ENCODE measurements around the gene MAP3K13. TPM values are rescaled to one million over a fixed set of nuclear protein-coding genes. Genes with fewer than 3 reads are reported as not detected.

MAP3K13 gene
- polyA plus RNA-seq, 4 donors = 38.9 to 54.2 (median 49.2) TPM

DNA sequence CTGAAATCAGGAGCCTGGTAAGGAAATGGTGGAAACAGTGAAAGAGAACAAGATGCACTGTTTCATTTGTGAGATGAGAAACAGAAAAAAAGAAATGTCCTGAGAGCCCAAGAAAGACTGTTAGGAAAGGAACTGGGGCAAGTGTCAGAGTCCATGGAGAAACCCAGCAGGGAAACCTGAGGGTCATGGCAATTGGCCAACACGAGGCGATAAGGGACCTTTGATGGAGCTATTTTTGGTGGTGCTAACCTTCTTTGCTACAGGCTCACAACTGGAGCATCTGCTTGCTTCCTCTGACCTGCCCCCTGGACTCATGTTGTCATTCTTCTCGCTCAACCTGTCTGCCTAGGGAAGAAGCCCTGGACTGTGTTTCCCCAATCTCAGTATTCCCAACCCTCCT, 140.1 kb downstream of the MAP3K13 start:
- DNase-seq (ENCODE audit: low read depth in 4 of 4, low spot score in 3 of 4) = no peak

DNA sequence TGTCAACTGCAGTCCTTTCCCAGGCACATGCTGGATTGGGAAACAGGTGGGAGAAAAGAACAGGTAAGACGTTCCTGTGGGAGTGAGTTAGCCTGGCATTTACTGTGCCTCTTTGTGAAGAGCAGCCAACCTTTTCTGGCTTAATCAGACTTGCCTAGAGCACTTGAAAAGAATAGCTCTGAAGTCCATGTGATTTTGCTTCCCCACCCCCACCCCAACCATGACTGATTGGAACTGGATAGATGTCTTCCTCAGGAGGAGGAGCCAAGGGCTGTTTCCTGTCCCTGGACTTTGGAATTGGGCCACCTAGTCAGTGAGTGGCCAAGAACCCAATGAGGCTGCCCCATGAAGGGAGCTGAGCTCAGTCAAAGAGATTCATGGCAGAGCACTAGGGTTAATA, 140.6 kb downstream of the MAP3K13 start:
- no peak for DNase-seq (ENCODE audit: low read depth in 4 of 4, low spot score in 3 of 4)

DNA sequence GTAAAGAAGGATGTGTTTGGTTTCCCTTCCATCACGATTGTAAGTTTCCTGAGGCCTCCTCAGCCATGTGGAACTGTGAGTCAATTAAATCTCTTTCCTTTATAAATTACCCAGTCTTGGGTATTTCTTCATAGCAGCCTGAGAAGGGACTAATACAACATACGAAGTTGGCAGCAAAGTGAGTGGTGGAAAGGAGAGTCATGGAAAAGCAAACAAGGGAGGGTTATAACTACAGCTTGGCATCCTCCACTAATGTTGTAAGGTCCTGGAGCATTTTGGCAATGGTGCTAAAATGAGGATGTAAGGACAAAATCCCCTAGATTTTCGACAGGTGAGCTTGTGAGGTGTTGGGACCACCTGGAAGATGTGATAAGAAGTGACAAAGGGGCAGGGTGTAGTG, 141.7 kb downstream of the MAP3K13 start:
- no peak for DNase-seq (ENCODE audit: low read depth in 4 of 4, low spot score in 3 of 4)

DNA sequence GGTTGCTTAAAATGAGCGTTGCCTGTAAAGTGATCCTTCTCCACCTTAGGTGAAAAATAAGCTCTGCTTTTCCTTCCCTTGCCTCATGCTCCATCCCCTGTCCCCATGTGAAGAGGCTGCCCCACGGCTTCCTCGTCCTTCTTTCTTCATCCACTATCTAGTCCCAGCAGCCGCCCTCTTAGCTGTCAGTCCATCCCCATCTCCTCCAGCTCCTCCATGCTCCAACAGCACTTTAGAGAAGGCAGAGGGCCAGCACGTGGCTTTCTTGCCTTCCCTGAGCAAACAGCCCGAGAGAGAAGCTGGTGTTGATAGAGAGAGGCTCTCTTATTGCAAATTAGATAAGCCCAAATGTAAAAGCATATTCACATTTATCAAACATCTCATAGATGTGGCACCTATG, 144.9 kb downstream of the MAP3K13 start:
- DNase-seq (ENCODE audit: low read depth in 4 of 4, low spot score in 3 of 4) = no peak

DNA sequence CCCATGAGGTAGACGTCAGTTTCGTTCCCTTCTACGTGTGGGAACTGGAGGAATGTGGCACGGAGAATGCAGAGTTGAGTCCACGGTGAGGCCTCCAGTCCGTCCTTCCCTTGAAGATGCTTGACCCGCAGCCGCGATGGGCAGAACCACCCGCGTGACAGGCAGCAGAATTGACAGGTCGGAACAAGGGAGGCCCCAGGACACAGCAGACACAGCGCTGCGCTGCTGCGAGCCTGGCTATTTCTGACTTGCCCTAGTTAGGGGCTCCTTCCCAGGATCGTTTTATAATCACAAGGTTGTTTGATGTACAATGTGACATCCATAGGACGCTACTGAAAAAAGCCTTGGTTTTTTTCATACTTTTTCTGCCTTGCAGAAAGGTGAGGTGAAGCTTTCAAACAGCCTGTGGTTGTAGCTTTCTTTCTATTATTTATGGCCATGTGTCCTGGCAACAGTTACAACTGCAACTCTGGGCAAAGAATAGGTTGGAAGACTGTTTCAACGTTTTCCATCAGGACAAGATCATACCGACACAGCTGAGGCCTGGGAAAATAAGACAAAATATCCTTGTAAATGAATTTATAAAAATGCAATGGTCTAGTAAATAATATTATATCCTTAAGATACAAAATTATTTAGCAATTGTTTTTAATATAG, 145.5 kb downstream of the MAP3K13 start:
- DNase-seq (ENCODE audit: low read depth in 4 of 4, low spot score in 3 of 4) = no peak

DNA sequence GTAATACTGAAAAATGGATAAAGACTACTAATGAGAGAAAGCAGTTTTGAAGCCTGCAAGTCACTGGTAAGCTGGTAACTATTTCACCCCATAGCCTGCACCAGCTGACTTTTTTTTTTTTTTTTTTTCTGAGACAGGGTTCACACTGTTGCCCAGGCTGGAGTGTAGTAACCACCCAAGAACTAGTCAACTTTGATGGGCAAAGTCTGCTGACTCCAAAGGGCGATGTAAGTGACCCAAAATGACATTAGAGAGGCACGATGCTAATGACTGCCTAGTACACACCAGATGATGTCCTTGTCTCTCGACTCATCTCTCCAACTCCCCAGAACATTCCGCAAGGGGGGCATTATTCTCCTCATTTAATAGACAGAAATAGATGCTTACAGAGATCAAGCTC, 148.8 kb downstream of the MAP3K13 start:
- no peak for DNase-seq (ENCODE audit: low read depth in 4 of 4, low spot score in 3 of 4)

DNA sequence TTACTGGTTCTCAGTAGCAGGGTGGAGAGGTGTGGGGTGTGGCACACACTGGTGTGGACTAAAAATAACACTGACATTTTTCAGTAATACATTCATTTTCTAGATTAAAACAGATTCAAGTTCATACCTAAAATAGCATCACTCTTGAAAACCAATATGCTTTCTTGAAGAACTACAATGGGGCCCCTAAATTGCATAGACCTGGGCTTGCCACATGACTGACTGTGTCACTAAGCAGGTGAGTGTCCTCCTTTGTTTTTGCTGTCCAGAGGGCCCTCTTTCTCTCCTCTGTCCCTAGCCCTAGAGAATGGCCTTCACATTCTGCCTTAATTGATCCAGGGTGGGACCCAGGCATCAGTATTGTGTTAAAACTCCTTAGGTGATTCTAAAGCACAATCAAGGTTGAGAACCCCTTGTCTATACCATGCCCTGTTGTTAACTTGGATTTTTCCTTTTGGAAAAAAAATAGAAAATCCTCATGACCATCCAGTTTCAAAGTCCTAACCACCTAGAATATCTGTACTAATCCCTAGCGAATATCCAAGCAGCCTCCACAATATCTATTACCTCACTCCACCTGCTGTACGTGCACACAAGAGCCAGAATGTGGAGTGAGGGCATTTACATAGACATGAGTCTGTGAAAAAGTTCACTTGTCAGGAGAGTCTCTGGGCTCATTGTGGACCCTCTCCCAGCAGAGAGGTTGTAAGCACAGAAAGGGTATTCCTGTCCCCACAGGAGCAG, 154.6 kb downstream of the MAP3K13 start:
- DNase-seq (ENCODE audit: low read depth in 4 of 4, low spot score in 3 of 4) = no peak

DNA sequence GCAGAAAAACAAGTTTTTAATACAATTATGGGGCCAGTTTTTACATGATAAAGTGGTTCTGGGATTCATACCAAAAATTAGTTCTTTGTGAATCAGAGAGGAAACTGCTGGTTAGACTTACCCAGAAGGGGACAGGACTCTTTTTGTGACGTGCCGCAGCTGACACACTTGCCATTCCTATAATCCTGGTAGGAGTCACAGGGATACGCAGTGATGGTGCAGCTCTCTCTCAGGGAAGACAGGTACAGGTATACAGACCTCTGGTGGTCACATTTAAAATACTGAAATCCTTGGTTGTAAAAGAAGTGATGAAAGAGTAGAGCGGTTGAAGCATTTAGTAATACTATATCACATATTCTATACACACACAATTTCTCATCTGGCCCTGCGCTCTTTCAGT, 156.1 kb downstream of the MAP3K13 start:
- no peak for DNase-seq (ENCODE audit: low read depth in 4 of 4, low spot score in 3 of 4)

DNA sequence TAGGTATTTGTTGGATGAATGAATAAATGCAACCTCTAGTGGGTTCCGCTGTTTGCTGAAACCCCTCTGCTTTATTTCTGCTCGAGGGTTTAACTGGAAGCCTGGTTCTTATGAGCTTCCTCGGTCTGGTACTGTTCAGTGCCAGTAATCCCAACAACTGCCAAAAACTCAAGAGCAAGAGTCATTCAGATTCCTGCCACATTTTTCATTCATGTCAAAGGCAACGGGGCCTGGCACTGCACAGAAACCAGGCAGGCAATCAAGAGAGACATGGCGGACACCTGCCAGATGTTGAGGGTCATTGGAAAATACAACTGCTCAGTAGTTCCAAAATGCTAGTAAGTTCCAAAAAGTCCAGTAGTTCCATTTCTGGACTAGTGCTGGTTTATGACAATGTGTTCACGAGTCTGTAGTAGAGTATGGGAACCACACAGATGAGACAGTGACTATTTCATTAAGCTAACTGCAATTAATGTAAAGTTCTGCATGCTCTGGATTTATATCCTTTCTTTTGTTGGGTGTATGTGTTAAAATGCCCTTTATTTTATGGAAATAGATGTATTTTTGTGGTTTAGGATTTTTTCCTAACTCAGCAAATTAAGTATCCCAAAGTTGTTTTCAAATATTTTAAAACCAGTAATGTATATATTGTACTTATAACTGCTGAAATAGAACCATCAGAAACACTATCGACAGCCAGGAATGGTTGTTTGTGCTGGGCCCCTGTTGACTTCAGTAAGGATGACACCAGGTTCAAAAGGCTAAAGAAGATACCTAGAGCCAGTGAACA, 158.6 kb downstream of the MAP3K13 start:
- no peak for DNase-seq (ENCODE audit: low read depth in 4 of 4, low spot score in 3 of 4)

DNA sequence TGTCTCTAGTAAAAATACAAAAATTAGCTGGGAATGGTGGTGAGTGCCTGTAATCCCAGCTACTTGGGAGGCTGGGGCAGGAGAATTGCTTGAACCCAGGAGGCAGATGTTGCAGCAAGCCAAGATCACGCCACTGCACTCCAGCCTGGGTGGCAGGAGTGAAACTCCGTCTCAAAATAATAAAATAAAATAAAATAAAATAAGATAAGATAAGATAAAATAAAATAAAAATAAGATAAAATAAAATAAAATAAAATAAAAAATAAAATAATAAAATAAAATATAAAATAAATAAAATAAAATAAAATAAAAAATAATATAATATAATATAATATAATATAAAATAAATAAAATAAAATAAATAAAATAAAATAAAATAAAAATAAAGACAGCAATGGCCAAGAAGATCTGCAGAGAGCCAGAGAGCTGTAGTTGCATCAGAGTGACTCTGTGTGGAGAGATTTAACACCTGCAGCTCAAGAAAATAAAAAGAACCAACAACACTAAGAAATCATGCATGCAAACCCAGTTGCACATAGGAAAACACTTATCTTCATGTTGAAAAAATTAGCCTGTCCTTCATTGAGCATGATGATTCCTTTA, 163.5 kb downstream of the MAP3K13 start:
- DNase-seq (ENCODE audit: low read depth in 4 of 4, low spot score in 3 of 4) = no peak

DNA sequence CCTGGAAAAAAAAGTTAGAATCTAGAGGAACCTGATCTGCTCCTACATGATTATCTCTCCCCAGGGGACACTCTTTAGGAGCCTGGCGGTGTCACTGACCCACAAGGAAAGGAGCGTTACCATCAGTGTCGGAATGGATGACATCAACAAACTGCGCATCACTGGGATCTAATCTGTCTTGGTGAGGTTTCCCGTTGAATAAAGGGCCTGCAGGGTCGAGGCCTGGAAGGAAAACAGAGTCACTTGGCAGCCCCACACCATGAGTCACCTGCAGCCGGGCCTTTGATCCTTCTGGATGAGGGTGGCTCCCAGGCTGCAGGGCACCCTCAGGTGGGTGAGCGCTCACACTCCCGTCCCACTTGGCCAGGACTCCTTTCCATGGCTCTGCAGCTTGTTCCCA, 164.4 kb downstream of the MAP3K13 start:
- no peak for DNase-seq (ENCODE audit: low read depth in 4 of 4, low spot score in 3 of 4)

DNA sequence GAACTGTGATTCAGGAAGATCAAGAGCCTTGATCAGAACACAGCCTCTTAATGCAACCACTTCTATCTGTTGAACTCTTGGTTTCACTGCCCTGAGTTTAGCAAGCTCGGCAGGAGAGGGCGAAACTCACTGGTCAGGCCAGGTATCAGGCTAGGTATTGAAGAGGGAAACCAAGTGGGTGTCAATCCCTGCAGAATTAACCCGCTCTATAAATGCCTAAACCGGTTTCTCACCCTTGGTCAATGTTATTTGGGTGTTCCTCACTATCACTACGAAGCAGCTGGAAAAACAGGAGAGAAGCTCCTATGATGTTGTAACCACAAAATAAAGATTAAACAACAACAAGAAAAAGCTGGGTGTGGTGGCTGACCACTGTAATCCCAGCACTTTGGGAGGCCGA, 165.6 kb downstream of the MAP3K13 start:
- no peak for DNase-seq (ENCODE audit: low read depth in 4 of 4, low spot score in 3 of 4)

DNA sequence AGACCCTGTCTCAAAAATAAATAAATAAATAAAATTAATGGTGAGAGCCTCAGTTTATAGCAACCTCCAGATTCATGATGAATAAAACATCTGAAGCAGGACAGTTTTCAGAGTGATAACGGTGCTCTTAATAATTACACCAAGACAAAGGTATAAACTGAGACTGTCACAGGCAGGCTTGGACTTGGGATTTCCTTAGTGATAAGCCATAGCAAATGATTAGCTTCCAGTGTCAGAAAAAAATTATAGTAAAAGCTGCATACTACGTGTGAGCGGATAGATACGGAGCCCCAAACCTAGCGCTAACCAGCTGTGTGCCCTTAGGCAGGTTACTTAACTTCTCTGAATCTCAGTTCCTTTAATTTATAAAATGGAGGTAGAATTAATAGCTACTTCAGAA, 167.9 kb downstream of the MAP3K13 start:
- DNase-seq (ENCODE audit: low read depth in 4 of 4, low spot score in 3 of 4) = no peak

DNA sequence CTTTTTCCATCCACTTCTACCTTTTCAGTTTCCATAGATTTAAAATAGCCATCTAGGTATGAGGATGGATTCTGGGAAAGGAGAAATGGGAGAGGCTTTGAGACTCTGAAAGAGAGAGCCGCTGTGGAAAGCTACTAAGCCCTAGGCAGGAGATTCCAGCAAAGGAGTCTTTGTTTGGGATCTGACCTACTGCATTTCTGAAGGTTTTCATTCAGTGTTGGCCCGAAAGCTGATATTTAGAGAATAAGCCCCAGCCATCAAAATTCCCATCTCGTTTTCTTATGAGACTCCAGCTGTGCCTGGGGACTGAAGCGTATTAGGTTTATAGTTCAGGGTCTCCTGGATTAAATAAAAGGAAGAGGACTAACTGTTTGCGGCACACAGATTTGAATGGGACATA, 170.0 kb downstream of the MAP3K13 start:
- DNase-seq (ENCODE audit: low read depth in 4 of 4, low spot score in 3 of 4) = no peak

DNA sequence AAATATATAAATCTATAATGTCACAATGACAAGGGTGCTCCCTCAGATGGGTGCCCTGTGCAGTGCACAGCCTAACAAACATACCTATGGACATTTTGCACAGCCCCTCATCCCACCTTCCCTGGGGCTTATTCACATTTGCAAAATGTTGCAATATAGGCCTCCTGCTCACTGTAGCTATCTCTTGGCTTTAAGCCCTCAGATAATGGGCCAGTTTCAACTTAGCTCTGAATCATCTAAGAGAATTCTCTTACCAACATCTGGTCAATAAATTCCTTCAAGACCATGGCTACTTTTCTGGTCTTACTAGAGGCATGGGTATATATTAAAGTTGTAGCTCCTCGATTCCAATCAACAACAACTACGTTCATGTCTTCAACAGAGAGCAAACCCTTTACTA, 171.6 kb downstream of the MAP3K13 start:
- no peak for DNase-seq (ENCODE audit: low read depth in 4 of 4, low spot score in 3 of 4)

DNA sequence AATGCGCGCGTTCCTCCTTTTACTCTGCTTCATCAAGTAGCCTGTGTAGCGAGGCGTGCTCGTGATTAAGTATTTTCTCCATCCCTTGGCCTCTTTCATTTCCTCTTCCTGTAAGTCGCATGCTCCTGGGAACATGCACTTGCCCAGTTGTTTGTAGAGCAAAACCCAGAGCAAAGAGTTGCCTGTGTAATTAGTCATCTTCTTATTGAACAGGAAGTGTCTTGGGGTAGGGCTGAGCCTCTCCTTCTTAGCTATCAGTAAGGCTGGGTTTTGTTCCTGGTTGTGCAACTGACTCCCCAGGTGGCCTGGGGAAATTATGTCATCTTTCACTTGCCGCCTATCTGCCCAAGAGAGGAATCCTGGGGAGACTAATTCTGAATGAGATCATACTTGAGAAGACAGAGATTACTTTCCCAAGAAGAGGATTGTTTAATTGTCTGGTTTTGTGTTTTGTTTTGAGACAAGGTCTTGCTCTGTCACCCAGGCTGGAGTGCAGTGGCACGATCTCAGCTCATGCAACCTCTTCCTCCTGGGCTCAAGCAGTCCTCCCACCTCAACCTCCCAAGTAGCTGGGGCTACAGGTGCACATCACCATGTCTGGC, 174.5 kb downstream of the MAP3K13 start:
- DNase-seq (ENCODE audit: low read depth in 4 of 4, low spot score in 3 of 4) = no peak

Other genes starting within 250 kb of the MAP3K13 start
- 1 to 10 TPM; 7.2 to 9.8 (median 8.5) TPM for gene C3orf70, start 210.1 kb upstream of the MAP3K13 start, polyA plus RNA-seq (ENCODE audit: insufficient read length in 4 of 4)
- 10 to 100 TPM in 3 of 4 donors, 1 to 10 TPM in 1; 6.6 to 27.3 (median 24.4) TPM for gene EHHADH, start 109.1 kb upstream of the MAP3K13 start, polyA plus RNA-seq (ENCODE audit: insufficient read length in 4 of 4)
- gene TMEM41A, start 135.9 kb downstream of the MAP3K13 start, polyA plus RNA-seq (ENCODE audit: insufficient read length in 4 of 4) = 10 to 100 TPM; 20.6 to 33.7 (median 28.0) TPM
- gene LIPH, start 189.5 kb downstream of the MAP3K13 start, polyA plus RNA-seq (ENCODE audit: insufficient read length in 4 of 4) = 1 to 10 TPM in 3 of 4 donors, under 1 TPM in 1; 0.10 to 1.4 (median 1.2) TPM
- 10 to 100 TPM; 36.9 to 50.5 (median 46.4) TPM for gene SENP2, start 223.2 kb downstream of the MAP3K13 start, polyA plus RNA-seq (ENCODE audit: insufficient read length in 4 of 4)

All from left renal pelvis (tissue), 4 donors.